ENCODE data around the gene C11orf68.

- no peak for TF ChIP-seq CTCF (IDR thresholded peaks at IDR 0.05)
- no peak for TF ChIP-seq POLR2A (IDR thresholded peaks at IDR 0.05)
Observed at GRCh38 chr11:65946655-65947054, 27.8 kb upstream of the C11orf68 start.

Data from uterus (tissue), 2 donors.